ENCODE results near the gene METTL9. TPM values are rescaled to one million over a fixed set of nuclear protein-coding genes. Genes with fewer than 3 reads are reported as not detected.
"Not testable (repeated sequence)": the region's sequence is repeated elsewhere in the genome, so short reads cannot be mapped to it uniquely, and the experiment has no call there.

The METTL9 gene
- total RNA-seq, 1 experiment from 2014 or later = 41.4 TPM

GRCh38 chr16:21563676-21564075 lies 35.7 kb upstream of the METTL9 start:
- Histone ChIP-seq H2AFZ (ENCODE audit: low read depth, low read length, poor library complexity, severe bottlenecking) (no peak overlapping the region), H4K20me1 (ENCODE audit: insufficient read depth) (no peaks in the 10 kb centered on the region), H3K4me2 (ENCODE audit: low read length) (no peak overlapping the region), H3K9me3 (ENCODE audit: control insufficient read depth in 1 of 2, insufficient read depth in 1 of 2, low read depth in 1 of 2, low read length in 2 of 2) (no peaks in the 10 kb centered on the region), H3K9ac (ENCODE audit: low read length) (no peak overlapping the region), H3K27me3 (ENCODE audit: insufficient read depth, low read length) (no peaks in the 10 kb centered on the region), H3K4me1 (ENCODE audit: control insufficient read depth in 1 of 2, insufficient read depth in 2 of 2, low read length in 2 of 2) (peaks cover 0 to 8% of the 10 kb centered on the region in 2 experiments; a peak in 2 of 4 replicates), H3K9me2 (ENCODE audit: insufficient read depth) (no peaks in the 10 kb centered on the region), H3K4me3 (replicated peaks in 1 of 2; ENCODE audit: low read depth in 1 of 2, low read length in 2 of 2) (no peak overlapping the region), H3K27ac (ENCODE audit: low read depth, low read length) (no peak overlapping the region), H3K79me2 (ENCODE audit: insufficient read depth, low read length) (no peaks in the 10 kb centered on the region), H3K36me3 (ENCODE audit: control insufficient read depth in 1 of 2, insufficient read depth in 2 of 2, low read length in 2 of 2) (no peaks in the 10 kb centered on the region)
- ChIA-PET CTCF (no interaction called here), POLR2A (no interaction called here), RAD21 (ENCODE audit: low non-redundant PET in 1 of 2, low total read pairs in 2 of 2, uncharacterized antibody in 2 of 2, unreplicated experiment in 2 of 2) (no interaction called here)
- ATAC-seq (no peak), DNase-seq (ENCODE audit: low read depth, low spot score) (no peak)
- no TSS peak for BruUV-seq (replicated peaks)
- TF ChIP-seq ATF3 (IDR thresholded peaks at IDR 0.05) = no peak
- intact Hi-C loops (cut with micrococcal nuclease) = no loop called here

- H3K9me2 ChIP-seq (ENCODE audit: insufficient read depth); H3K4me3 ChIP-seq (replicated peaks in 1 of 2; ENCODE audit: low read depth in 1 of 2, low read length in 2 of 2); BruUV-seq (replicated peaks); H3K27me3 ChIP-seq (ENCODE audit: insufficient read depth, low read length); H3K79me2 ChIP-seq (ENCODE audit: insufficient read depth, low read length); RAD21 ChIA-PET (ENCODE audit: low non-redundant PET in 1 of 2, low total read pairs in 2 of 2, uncharacterized antibody in 2 of 2, unreplicated experiment in 2 of 2); H3K4me1 ChIP-seq (ENCODE audit: control insufficient read depth in 1 of 2, insufficient read depth in 2 of 2, low read length in 2 of 2); CTCF ChIA-PET; ATAC-seq; H2AFZ ChIP-seq (ENCODE audit: low read depth, low read length, poor library complexity, severe bottlenecking); H3K27ac ChIP-seq (ENCODE audit: low read depth, low read length); H3K9ac ChIP-seq (ENCODE audit: low read length); intact Hi-C loops (cut with micrococcal nuclease); H3K36me3 ChIP-seq (ENCODE audit: control insufficient read depth in 1 of 2, insufficient read depth in 2 of 2, low read length in 2 of 2); H3K4me2 ChIP-seq (ENCODE audit: low read length); H3K9me3 ChIP-seq (ENCODE audit: control insufficient read depth in 1 of 2, insufficient read depth in 1 of 2, low read depth in 1 of 2, low read length in 2 of 2); DNase-seq (ENCODE audit: low read depth, low spot score); H4K20me1 ChIP-seq (ENCODE audit: insufficient read depth): not testable (repeated sequence)
- POLR2A ChIA-PET = interaction anchor here (0.7 kb wide), 1 partner anchor 417 kb away, joined by 6 read pairs; no protein-coding TSS in a partner anchor
These were observed 35.0 kb upstream of the METTL9 start for GRCh38 chr16:21564367-21564766.

- no TSS peak for BruUV-seq (replicated peaks)
- H2AFZ ChIP-seq (ENCODE audit: low read depth, low read length, poor library complexity, severe bottlenecking) = no peak overlapping the region
- no peaks in the 10 kb centered on the region for H3K9me3 ChIP-seq (ENCODE audit: control insufficient read depth in 1 of 2, insufficient read depth in 1 of 2, low read depth in 1 of 2, low read length in 2 of 2)
- ChIA-PET RAD21 (ENCODE audit: low non-redundant PET in 1 of 2, low total read pairs in 2 of 2, uncharacterized antibody in 2 of 2, unreplicated experiment in 2 of 2) (no interaction called here), CTCF (no interaction called here), POLR2A (interaction anchor here (1.6 kb wide), 1 partner anchor 11 kb away, joined by 3 read pairs; no protein-coding TSS in a partner anchor)
- no peak overlapping the region for H3K9ac ChIP-seq (ENCODE audit: low read length)
- H4K20me1 ChIP-seq (ENCODE audit: insufficient read depth) = no peaks in the 10 kb centered on the region
- no peak overlapping the region for H3K4me3 ChIP-seq (replicated peaks in 1 of 2; ENCODE audit: low read depth in 1 of 2, low read length in 2 of 2)
- ATAC-seq (no peak), DNase-seq (ENCODE audit: low read depth, low spot score) (no peak)
- no peaks in the 10 kb centered on the region for H3K79me2 ChIP-seq (ENCODE audit: insufficient read depth, low read length)
- H3K4me1 ChIP-seq (ENCODE audit: control insufficient read depth in 1 of 2, insufficient read depth in 2 of 2, low read length in 2 of 2) = peaks cover 0 to 4% of the 10 kb centered on the region in 2 experiments; a peak in 1 of 4 replicates
- no peak for TF ChIP-seq FOSL1 (IDR thresholded peaks at IDR 0.05; ENCODE audit: low read depth)
- TF ChIP-seq SRF (IDR thresholded peaks at IDR 0.05; ENCODE audit: low read depth) = no peak
- no peak for TF ChIP-seq POLR2AphosphoS5 (IDR thresholded peaks at IDR 0.05; ENCODE audit: low read depth, low read length)
- no peak for TF ChIP-seq YY1 (IDR thresholded peaks at IDR 0.05; ENCODE audit: extremely low read depth, insufficient replicate concordance, low read depth, low read length)
- TF ChIP-seq CEBPB (IDR thresholded peaks at IDR 0.05; ENCODE audit: low read depth) = no peak
- no peaks in the 10 kb centered on the region for H3K9me2 ChIP-seq (ENCODE audit: insufficient read depth)
- H3K27ac ChIP-seq (ENCODE audit: low read depth, low read length) = no peak overlapping the region
- no peaks in the 10 kb centered on the region for H3K36me3 ChIP-seq (ENCODE audit: control insufficient read depth in 1 of 2, insufficient read depth in 2 of 2, low read length in 2 of 2)
- intact Hi-C loops (cut with micrococcal nuclease) = no loop called here
- H3K4me2 ChIP-seq (ENCODE audit: low read length) = no peak overlapping the region
- H3K27me3 ChIP-seq (ENCODE audit: insufficient read depth, low read length) = no peaks in the 10 kb centered on the region
These were observed 33.9 kb upstream of the METTL9 start for GRCh38 chr16:21565507-21565860.
